ENCODE measurements around the gene CCNA2.

- TF ChIP-seq CTCF (IDR thresholded peaks at IDR 0.05; ENCODE audit: poor library complexity) (no peak), EZH2 (IDR thresholded peaks at IDR 0.05; ENCODE audit: borderline replicate concordance) (no peak), EZH2phosphoT487 (IDR thresholded peaks at IDR 0.05; ENCODE audit: low read depth, severe bottlenecking, unreplicated experiment) (no peak)
Observed at GRCh38 chr4:121806411-121806810, 17.3 kb downstream of the CCNA2 start.

Measured in hepatocyte (in vitro differentiated cells).